Right atrium auricular region (tissue), 2 donors: ENCODE data around the gene TPO. TPM values are rescaled to one million over a fixed set of nuclear protein-coding genes. Genes with fewer than 3 reads are reported as not detected.
A peak's percentile ranks its signal among the peaks of the same experiment; 100 is the strongest.

Source experiments
- DNase-seq: peaks from one replicate; pipeline ENCODE4 v3.0.0-alpha.2; 2019; ENCODE audit warnings: low spot score
- H3K27ac ChIP-seq, 2 donors: fragments of 200-600 bp; sonication (generic); 1 replicate in 1 of 2; 2 replicates in 1 of 2; pipeline ENCODE4 v1.5.1; 2016 to 2019
- H3K27me3 ChIP-seq, 2 donors: fragments of 200-600 bp; sonication (generic); one replicate each; pipeline versions ENCODE4 v1.5.1 to v1.6.0; 2017 to 2019
- H3K36me3 ChIP-seq: fragments of 200-600 bp; sonication (generic); one replicate; pipeline ENCODE4 v1.5.1; 2016
- H3K4me1 ChIP-seq, 2 donors: fragments of 200-600 bp; sonication (generic); one replicate each; pipeline versions ENCODE4 v1.5.1 to v1.6.0; 2017 to 2019
- H3K4me3 ChIP-seq, 2 donors: fragments of 200-600 bp; sonication (generic); 1 replicate in 1 of 2; 2 replicates in 1 of 2; pipeline ENCODE4 v1.5.1; 2017 to 2019; ENCODE audit warnings: mild to moderate bottlenecking in 1 of 2, moderate library complexity in 1 of 2
- H3K9me3 ChIP-seq, 2 donors: fragments of 200-600 bp; sonication (generic); one replicate each; pipeline ENCODE4 v1.5.1; 2019
- CTCF ChIP-seq, 2 donors: fragments of 200-600 bp; sonication (generic); IDR thresholded peaks; one replicate each; pipeline ENCODE4 v1.5.1; 2019; ENCODE audit warnings: antibody characterized with exemption in 2 of 2
- total RNA-seq, 2 donors: library from RNA; depleted of rRNA; stranded (reverse); fragments of >200 nt; gene quantifications; one replicate each; pipeline ENCODE4 v1.1.0, GENCODE V29; 2016

Gene TPO
- total RNA-seq, 2 donors from 2014 or later: 0.08 to 2.7 TPM

- no peak for DNase-seq
- TF ChIP-seq CTCF (IDR thresholded peaks at IDR 0.05): no peak
Observed at GRCh38 chr2:1502891-1503304, 89.6 kb downstream of the TPO start.

GRCh38 chr2:1503471-1504310 lies 90.4 kb downstream of the TPO start:
- Histone ChIP-seq H3K36me3 (no peaks in the 10 kb centered on the region), H3K27ac (no peak overlapping the region), H3K9me3 (no peaks in the 10 kb centered on the region), H3K4me1 (no peaks in the 10 kb centered on the region), H3K4me3 (no peak overlapping the region), H3K27me3 (no peaks in the 10 kb centered on the region)
- TF ChIP-seq CTCF (IDR thresholded peaks at IDR 0.05): no peak
- no peak for DNase-seq

More at GRCh38 chr2:1502891-1503304, 89.6 kb downstream of the TPO start:
- Histone ChIP-seq H3K27ac (no peak overlapping the region), H3K4me1 (no peaks in the 10 kb centered on the region), H3K4me3 (no peak overlapping the region), H3K9me3 (no peaks in the 10 kb centered on the region), H3K27me3 (no peaks in the 10 kb centered on the region), H3K36me3 (no peaks in the 10 kb centered on the region)

DNA sequence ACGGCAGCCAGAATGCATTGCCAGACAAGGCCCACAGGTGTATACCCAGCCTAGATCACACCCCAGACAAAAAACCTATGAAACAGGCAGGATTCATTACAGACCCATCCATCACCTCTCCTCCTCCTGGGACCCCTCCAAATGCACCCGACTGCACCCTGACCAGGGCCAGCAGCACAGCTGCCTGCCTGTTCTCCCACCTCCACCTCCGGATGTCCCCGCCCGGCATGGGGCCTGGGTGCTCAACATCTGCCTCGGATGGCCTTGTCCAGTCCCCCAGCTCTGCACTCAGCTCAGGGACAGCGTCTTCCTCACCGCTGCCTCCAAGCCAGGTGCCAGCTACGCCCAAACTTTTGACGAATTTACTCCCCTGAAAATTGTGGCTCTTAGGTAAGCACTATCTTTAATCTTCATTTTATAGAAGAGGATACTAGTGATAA lies 91.1 kb downstream of the TPO start:
- H3K9me3 ChIP-seq: no peaks in the 10 kb centered on the region
- no peaks in the 10 kb centered on the region for H3K36me3 ChIP-seq
- H3K4me1 ChIP-seq: no peaks in the 10 kb centered on the region
- H3K27ac ChIP-seq: no peak overlapping the region
- no peak for DNase-seq
- H3K27me3 ChIP-seq: no peaks in the 10 kb centered on the region
- H3K4me3 ChIP-seq: no peak overlapping the region
- no peak for TF ChIP-seq CTCF (IDR thresholded peaks at IDR 0.05)

DNA sequence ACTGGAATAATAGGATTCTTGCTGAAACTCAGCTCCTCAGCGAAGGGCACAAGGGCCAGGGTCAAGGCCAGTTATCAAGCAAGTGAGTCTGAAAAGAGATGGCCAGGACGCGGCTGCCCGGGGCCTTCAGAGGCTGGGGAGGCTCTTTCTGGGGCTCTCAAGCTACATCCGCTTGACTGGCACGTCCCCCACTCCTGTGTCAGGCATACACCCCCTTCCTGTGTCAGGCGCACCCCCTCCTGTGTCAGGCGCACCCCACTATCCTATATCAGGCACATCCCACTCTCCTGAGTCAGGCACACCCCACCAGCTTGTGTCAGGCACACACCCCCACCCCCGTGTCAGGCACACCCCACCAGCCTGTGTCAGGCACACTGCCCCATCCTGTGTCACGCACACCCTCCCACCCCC lies 91.8 kb downstream of the TPO start:
- no peaks in the 10 kb centered on the region for H3K4me1 ChIP-seq
- DNase-seq: no peak

GRCh38 chr2:1509271-1510065 lies 96.2 kb downstream of the TPO start:
- DNase-seq: no peak
- TF ChIP-seq CTCF (IDR thresholded peaks at IDR 0.05): no peak
- Histone ChIP-seq H3K9me3 (no peaks in the 10 kb centered on the region), H3K27me3 (no peaks in the 10 kb centered on the region), H3K4me1 (no peaks in the 10 kb centered on the region), H3K27ac (peak overlapping the region; percentile 52 to 67), H3K36me3 (no peaks in the 10 kb centered on the region), H3K4me3 (no peak overlapping the region)

More for the DNA sequence above, 91.8 kb downstream of the TPO start:
- TF ChIP-seq CTCF (IDR thresholded peaks at IDR 0.05): no peak
- H3K36me3 ChIP-seq: no peaks in the 10 kb centered on the region
- no peaks in the 10 kb centered on the region for H3K9me3 ChIP-seq
- no peak overlapping the region for H3K4me3 ChIP-seq
- H3K27ac ChIP-seq: no peak overlapping the region
- no peaks in the 10 kb centered on the region for H3K27me3 ChIP-seq
